HEK293 (cell line): ENCODE results near the gene KCNK15.

Experiments
- BCL11A ChIP-seq: fragments of 450-650 bp; formaldehyde crosslinking; IDR thresholded peaks from 2 replicates; pipeline ENCODE4 v1.5.1; 2016; ENCODE audit warnings: low read depth, missing biosample characterization, missing genetic modification characterization
- GLIS2 ChIP-seq: fragments of 450-650 bp; formaldehyde crosslinking; IDR thresholded peaks from 2 replicates; pipeline ENCODE4 v1.5.1; 2016; ENCODE audit warnings: missing biosample characterization, missing genetic modification characterization
- KLF8 ChIP-seq: fragments of 450-650 bp; formaldehyde crosslinking; IDR thresholded peaks from 2 replicates; pipeline ENCODE4 v1.5.1; 2016; ENCODE audit warnings: missing biosample characterization, missing genetic modification characterization
- OVOL3 ChIP-seq: fragments of 450-650 bp; formaldehyde crosslinking; IDR thresholded peaks from 2 replicates; pipeline ENCODE4 v1.5.1; 2016; ENCODE audit warnings: missing biosample characterization, missing genetic modification characterization
- PRDM1 ChIP-seq: fragments of 450-650 bp; formaldehyde crosslinking; IDR thresholded peaks from 2 replicates; pipeline ENCODE4; 2016; ENCODE audit warnings: missing biosample characterization, missing genetic modification characterization
- TCF7L2 ChIP-seq: IDR thresholded peaks from 2 replicates; pipeline ENCODE4 v1.6.1; 2011; ENCODE audit warnings: low read depth, mild to moderate bottlenecking, inconsistent platforms, low read length, moderate library complexity, borderline replicate concordance
- ZBTB20 ChIP-seq: fragments of 450-650 bp; formaldehyde crosslinking; IDR thresholded peaks from 2 replicates; pipeline ENCODE4 v1.5.1; 2016; ENCODE audit warnings: missing biosample characterization, missing genetic modification characterization
- ZBTB48 ChIP-seq: fragments of 450-650 bp; formaldehyde crosslinking; IDR thresholded peaks from 2 replicates; pipeline ENCODE4 v1.5.1; 2016; ENCODE audit warnings: missing biosample characterization, missing genetic modification characterization
- ZFHX2 ChIP-seq: fragments of 450-650 bp; formaldehyde crosslinking; conservative IDR thresholded peaks from 2 replicates; pipeline ENCODE4 v1.5.1; 2016; ENCODE audit warnings: missing biosample characterization, missing genetic modification characterization
- ZNF132 ChIP-seq: fragments of 450-650 bp; formaldehyde crosslinking; IDR thresholded peaks from 2 replicates; pipeline ENCODE4 v1.5.1; 2017; ENCODE audit warnings: missing biosample characterization, missing genetic modification characterization, borderline replicate concordance
- ZNF155 ChIP-seq: fragments of 450-650 bp; formaldehyde crosslinking; IDR thresholded peaks from 2 replicates; pipeline ENCODE4 v1.5.1; 2016; ENCODE audit warnings: missing biosample characterization, missing genetic modification characterization
- ZNF184 ChIP-seq: fragments of 450-650 bp; IDR thresholded peaks from 2 replicates; pipeline ENCODE4 v1.5.1; 2018; ENCODE audit warnings: missing biosample characterization, mild to moderate bottlenecking, missing genetic modification characterization
- ZNF221 ChIP-seq: fragments of 450-650 bp; formaldehyde crosslinking; IDR thresholded peaks from 2 replicates; pipeline ENCODE4 v1.5.1; 2017; ENCODE audit warnings: missing biosample characterization, missing genetic modification characterization, borderline replicate concordance
- ZNF394 ChIP-seq: fragments of 450-650 bp; formaldehyde crosslinking; IDR thresholded peaks from 2 replicates; pipeline ENCODE4 v1.5.1; 2016; ENCODE audit warnings: missing biosample characterization, missing genetic modification characterization, mild to moderate bottlenecking, moderate library complexity, borderline replicate concordance
- ZNF473 ChIP-seq: fragments of 450-650 bp; formaldehyde crosslinking; IDR thresholded peaks from 2 replicates; pipeline ENCODE4 v1.5.1; 2017; ENCODE audit warnings: missing biosample characterization, missing genetic modification characterization
- ZNF521 ChIP-seq: fragments of 450-650 bp; formaldehyde crosslinking; IDR thresholded peaks from 2 replicates; pipeline ENCODE4 v1.5.1; 2017; ENCODE audit warnings: missing biosample characterization, mild to moderate bottlenecking, missing genetic modification characterization
- ZNF561 ChIP-seq: fragments of 450-650 bp; IDR thresholded peaks from 2 replicates; pipeline ENCODE4 v1.5.1; 2018; ENCODE audit warnings: missing biosample characterization, missing genetic modification characterization, borderline replicate concordance
- ZNF600 ChIP-seq: fragments of 450-650 bp; formaldehyde crosslinking; IDR thresholded peaks from 2 replicates; pipeline ENCODE4 v1.5.1; 2016; ENCODE audit warnings: missing biosample characterization, missing genetic modification characterization
- ZNF621 ChIP-seq: fragments of 450-650 bp; formaldehyde crosslinking; IDR thresholded peaks from 2 replicates; pipeline ENCODE4 v1.5.1; 2017; ENCODE audit warnings: missing biosample characterization, missing genetic modification characterization
- ZNF624 ChIP-seq: fragments of 450-650 bp; formaldehyde crosslinking; IDR thresholded peaks from 2 replicates; pipeline ENCODE4 v1.5.1; 2017; ENCODE audit warnings: missing biosample characterization, missing genetic modification characterization
- ZNF670 ChIP-seq: fragments of 450-650 bp; formaldehyde crosslinking; IDR thresholded peaks from 2 replicates; pipeline ENCODE4 v1.5.1; 2016; ENCODE audit warnings: missing biosample characterization, missing genetic modification characterization, low read depth
- ZNF76 ChIP-seq: fragments of 450-650 bp; formaldehyde crosslinking; IDR thresholded peaks from 2 replicates; pipeline ENCODE4; 2016; ENCODE audit warnings: low read depth, missing biosample characterization, missing genetic modification characterization, borderline replicate concordance
- ZNF768 ChIP-seq: fragments of 450-650 bp; formaldehyde crosslinking; IDR thresholded peaks from 2 replicates; pipeline ENCODE4 v1.5.1; 2018; ENCODE audit warnings: missing biosample characterization, mild to moderate bottlenecking, missing genetic modification characterization
- ZNF837 ChIP-seq: fragments of 450-650 bp; formaldehyde crosslinking; IDR thresholded peaks from 2 replicates; pipeline ENCODE4 v1.5.1; 2016; ENCODE audit warnings: missing biosample characterization, missing genetic modification characterization
- ZXDB ChIP-seq: fragments of 450-650 bp; formaldehyde crosslinking; IDR thresholded peaks from 2 replicates; pipeline ENCODE4 v1.5.1; 2016; ENCODE audit warnings: missing biosample characterization, missing genetic modification characterization
- TF ChIP-seq, protein P1 (sequence below): fragments of 450-650 bp; formaldehyde crosslinking; IDR thresholded peaks from 2 replicates; pipeline ENCODE4 v1.5.1; 2016; ENCODE audit warnings: missing biosample characterization, missing genetic modification characterization
- TF ChIP-seq, protein P2 (sequence below): fragments of 450-650 bp; formaldehyde crosslinking; IDR thresholded peaks from 2 replicates; pipeline ENCODE4 v1.5.1; 2016; ENCODE audit warnings: missing biosample characterization, missing genetic modification characterization
- TF ChIP-seq, protein P3 (sequence below): fragments of 450-650 bp; formaldehyde crosslinking; conservative IDR thresholded peaks from 2 replicates; pipeline ENCODE4 v1.5.1; 2016; ENCODE audit warnings: low read depth, missing biosample characterization, missing genetic modification characterization
- TF ChIP-seq, protein P4 (sequence below): fragments of 450-650 bp; formaldehyde crosslinking; IDR thresholded peaks from 2 replicates; pipeline ENCODE4 v1.5.1; 2016; ENCODE audit warnings: missing biosample characterization, missing genetic modification characterization
- TF ChIP-seq, protein P5 (sequence below): fragments of 450-650 bp; formaldehyde crosslinking; IDR thresholded peaks from 2 replicates; pipeline ENCODE4 v1.5.1; 2016; ENCODE audit warnings: missing biosample characterization, missing genetic modification characterization

KCNK15 gene

DNA sequence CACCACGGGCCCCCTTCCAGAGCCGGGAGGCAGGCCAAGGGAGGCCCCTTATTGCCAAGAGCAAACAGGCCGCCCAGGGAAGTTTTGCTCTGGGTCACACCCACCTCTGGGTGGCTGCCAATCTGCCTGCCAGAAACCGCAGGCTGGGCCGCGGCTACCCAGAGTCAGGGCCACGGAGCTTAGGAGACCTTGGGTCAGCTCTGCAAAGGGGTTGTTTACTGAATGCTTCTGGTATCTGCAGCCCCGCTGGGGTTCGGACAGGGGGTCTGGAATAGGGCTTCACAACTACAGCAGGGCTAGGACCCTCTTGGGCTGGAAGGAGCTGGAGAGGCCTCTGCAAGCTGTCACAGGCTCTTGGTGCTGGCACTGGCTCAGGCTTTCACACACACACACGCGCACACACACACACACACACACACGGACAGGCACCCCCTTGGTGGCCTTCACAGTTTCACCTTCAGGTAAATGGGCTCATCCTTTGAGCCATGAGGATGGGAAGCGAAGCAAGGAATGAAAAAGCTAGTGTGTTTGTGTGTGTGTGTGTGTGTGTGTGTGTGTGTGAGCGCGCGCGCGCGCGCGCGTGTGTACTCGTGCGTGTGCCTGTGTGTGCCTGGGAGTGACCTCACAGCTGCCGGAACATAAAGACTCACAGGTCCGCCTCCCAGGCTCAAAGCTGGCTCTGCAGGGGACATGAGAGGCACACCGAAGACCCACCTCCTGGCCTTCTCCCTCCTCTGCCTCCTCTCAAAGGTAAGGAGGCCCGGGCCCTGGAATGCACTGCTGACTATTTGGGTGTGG is 30.8 kb upstream of the KCNK15 start, which contains the start of gene CCN5 (continued):
- TF ChIP-seq ZBTB48 (tag by site-specific recombination) (peak; percentile 57; the same call in 1 of the 2 replicates), OVOL3 (tag by site-specific recombination) (no peak), ZNF473 (no peak), ZNF184 (tag by site-specific recombination) (no peak), ZNF155 (tag by site-specific recombination) (no peak), ZNF561 (tag by site-specific recombination) (0 out of 2 replicates have a peak, but pooled peaks have one; percentile 44), ZXDB (tag by site-specific recombination) (peak; percentile 40; the same call in 1 of the 2 replicates), ZFHX2 (tag by site-specific recombination) (peak; percentile 39), ZNF837 (tag by site-specific recombination) (no peak), ZNF76 (tag by site-specific recombination) (no peak), TCF7L2 (no peak), ZNF768 (tag by site-specific recombination) (no peak), PRDM1 (tag by site-specific recombination) (no peak), GLIS2 (tag by site-specific recombination) (peak; percentile 56; the same call in 1 of the 2 replicates), ZNF621 (tag by site-specific recombination) (no peak), ZNF670 (no peak), ZBTB20 (peak; percentile 52), ZNF521 (tag by site-specific recombination) (no peak), ZNF600 (tag by site-specific recombination) (no peak), KLF8 (tag by site-specific recombination) (0 out of 2 replicates have a peak, but pooled peaks have one; percentile 26), ZNF221 (tag by site-specific recombination) (no peak), ZNF394 (tag by site-specific recombination) (no peak), ZNF132 (no peak), ZNF624 (tag by site-specific recombination) (no peak), BCL11A (no peak)
- TF ChIP-seq, protein P1, sequence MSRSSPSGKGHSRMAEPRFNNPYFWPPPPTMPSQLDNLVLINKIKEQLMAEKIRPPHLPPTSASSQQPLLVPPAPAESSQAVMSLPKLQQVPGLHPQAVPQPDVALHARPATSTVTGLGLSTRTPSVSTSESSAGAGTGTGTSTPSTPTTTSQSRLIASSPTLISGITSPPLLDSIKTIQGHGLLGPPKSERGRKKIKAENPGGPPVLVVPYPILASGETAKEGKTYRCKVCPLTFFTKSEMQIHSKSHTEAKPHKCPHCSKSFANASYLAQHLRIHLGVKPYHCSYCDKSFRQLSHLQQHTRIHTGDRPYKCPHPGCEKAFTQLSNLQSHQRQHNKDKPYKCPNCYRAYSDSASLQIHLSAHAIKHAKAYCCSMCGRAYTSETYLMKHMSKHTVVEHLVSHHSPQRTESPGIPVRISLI (tag by site-specific recombination), result no peak
- TF ChIP-seq, protein P2, sequence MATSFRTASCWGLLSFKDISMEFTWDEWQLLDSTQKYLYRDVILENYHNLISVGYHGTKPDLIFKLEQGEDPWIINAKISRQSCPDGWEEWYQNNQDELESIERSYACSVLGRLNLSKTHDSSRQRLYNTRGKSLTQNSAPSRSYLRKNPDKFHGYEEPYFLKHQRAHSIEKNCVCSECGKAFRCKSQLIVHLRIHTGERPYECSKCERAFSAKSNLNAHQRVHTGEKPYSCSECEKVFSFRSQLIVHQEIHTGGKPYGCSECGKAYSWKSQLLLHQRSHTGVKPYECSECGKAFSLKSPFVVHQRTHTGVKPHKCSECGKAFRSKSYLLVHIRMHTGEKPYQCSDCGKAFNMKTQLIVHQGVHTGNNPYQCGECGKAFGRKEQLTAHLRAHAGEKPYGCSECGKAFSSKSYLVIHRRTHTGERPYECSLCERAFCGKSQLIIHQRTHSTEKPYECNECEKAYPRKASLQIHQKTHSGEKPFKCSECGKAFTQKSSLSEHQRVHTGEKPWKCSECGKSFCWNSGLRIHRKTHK (tag by site-specific recombination), result no peak
- TF ChIP-seq, protein P3, sequence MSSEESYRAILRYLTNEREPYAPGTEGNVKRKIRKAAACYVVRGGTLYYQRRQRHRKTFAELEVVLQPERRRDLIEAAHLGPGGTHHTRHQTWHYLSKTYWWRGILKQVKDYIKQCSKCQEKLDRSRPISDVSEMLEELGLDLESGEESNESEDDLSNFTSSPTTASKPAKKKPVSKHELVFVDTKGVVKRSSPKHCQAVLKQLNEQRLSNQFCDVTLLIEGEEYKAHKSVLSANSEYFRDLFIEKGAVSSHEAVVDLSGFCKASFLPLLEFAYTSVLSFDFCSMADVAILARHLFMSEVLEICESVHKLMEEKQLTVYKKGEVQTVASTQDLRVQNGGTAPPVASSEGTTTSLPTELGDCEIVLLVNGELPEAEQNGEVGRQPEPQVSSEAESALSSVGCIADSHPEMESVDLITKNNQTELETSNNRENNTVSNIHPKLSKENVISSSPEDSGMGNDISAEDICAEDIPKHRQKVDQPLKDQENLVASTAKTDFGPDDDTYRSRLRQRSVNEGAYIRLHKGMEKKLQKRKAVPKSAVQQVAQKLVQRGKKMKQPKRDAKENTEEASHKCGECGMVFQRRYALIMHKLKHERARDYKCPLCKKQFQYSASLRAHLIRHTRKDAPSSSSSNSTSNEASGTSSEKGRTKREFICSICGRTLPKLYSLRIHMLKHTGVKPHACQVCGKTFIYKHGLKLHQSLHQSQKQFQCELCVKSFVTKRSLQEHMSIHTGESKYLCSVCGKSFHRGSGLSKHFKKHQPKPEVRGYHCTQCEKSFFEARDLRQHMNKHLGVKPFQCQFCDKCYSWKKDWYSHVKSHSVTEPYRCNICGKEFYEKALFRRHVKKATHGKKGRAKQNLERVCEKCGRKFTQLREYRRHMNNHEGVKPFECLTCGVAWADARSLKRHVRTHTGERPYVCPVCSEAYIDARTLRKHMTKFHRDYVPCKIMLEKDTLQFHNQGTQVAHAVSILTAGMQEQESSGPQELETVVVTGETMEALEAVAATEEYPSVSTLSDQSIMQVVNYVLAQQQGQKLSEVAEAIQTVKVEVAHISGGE, result no peak
- TF ChIP-seq, protein P4, sequence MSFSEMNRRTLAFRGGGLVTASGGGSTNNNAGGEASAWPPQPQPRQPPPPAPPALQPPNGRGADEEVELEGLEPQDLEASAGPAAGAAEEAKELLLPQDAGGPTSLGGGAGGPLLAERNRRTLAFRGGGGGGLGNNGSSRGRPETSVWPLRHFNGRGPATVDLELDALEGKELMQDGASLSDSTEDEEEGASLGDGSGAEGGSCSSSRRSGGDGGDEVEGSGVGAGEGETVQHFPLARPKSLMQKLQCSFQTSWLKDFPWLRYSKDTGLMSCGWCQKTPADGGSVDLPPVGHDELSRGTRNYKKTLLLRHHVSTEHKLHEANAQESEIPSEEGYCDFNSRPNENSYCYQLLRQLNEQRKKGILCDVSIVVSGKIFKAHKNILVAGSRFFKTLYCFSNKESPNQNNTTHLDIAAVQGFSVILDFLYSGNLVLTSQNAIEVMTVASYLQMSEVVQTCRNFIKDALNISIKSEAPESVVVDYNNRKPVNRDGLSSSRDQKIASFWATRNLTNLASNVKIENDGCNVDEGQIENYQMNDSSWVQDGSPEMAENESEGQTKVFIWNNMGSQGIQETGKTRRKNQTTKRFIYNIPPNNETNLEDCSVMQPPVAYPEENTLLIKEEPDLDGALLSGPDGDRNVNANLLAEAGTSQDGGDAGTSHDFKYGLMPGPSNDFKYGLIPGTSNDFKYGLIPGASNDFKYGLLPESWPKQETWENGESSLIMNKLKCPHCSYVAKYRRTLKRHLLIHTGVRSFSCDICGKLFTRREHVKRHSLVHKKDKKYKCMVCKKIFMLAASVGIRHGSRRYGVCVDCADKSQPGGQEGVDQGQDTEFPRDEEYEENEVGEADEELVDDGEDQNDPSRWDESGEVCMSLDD (tag by site-specific recombination), result peak; percentile 35; the same call in 1 of the 2 replicates
- TF ChIP-seq, protein P5, sequence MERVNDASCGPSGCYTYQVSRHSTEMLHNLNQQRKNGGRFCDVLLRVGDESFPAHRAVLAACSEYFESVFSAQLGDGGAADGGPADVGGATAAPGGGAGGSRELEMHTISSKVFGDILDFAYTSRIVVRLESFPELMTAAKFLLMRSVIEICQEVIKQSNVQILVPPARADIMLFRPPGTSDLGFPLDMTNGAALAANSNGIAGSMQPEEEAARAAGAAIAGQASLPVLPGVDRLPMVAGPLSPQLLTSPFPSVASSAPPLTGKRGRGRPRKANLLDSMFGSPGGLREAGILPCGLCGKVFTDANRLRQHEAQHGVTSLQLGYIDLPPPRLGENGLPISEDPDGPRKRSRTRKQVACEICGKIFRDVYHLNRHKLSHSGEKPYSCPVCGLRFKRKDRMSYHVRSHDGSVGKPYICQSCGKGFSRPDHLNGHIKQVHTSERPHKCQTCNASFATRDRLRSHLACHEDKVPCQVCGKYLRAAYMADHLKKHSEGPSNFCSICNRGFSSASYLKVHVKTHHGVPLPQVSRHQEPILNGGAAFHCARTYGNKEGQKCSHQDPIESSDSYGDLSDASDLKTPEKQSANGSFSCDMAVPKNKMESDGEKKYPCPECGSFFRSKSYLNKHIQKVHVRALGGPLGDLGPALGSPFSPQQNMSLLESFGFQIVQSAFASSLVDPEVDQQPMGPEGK (tag by site-specific recombination), result peak; percentile 28; the same call in 1 of the 2 replicates
